RWPE1 (cell line): ENCODE data around the gene RGS16.

Experiments
- CTCF ChIA-PET: fragments of 350-600 bp; sonication (Branson Sonifier 250); formaldehyde crosslinking; extraction: SDS; loops from one replicate; lab custom pipeline; 2021; lab: Yijun Ruan, JAX
- POLR2A ChIA-PET: fragments of 400-600 bp; formaldehyde crosslinking; extraction: SDS; loops from one replicate; lab custom pipeline; 2020; ENCODE audit warnings: antibody characterized with exemption; ENCODE audit not compliant: low non-redundant PET; lab: Yijun Ruan, JAX
- DNase-seq: peaks from one replicate; pipeline ENCODE4 v3.0.0; 2012; ENCODE audit warnings: low spot score
- H3K27ac ChIP-seq: fragments of 450-650 bp; 2 replicates; pipeline ENCODE4 v1.5.1; 2017
- CTCF ChIP-seq: fragments of 450-650 bp; conservative IDR thresholded peaks from 2 replicates; pipeline ENCODE4 v1.5.1; 2017; ENCODE audit warnings: low read depth, mild to moderate bottlenecking

RGS16 gene

DNA sequence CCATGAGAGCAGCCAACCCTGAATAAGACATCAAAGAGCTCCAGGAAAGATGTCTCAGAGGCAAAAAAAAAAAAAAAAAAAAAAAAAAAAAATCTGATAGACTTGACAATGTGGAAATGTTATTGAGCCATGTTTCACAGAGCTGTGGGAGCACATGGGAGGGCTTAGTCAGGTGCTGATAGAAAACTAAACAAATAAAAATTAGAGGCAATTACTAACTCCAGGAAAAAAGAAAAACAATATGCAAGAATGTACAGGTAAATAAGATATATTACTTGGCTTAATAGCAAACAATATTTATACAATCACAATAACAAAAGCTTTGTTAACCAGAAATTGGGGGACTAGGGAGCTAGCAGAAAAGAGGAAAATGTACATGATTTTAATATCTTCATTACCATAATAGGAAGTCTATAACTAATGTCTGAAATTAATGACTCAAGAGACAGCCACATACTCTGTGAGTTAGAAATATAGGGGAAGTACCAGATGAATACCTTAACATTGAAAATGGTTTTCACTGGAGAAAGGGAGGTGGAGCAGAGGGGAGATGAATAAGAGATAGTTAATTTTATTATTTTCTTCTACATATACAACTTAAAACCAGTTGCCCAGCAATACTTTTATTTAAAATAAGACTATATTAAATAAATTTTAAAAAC is 16.9 kb upstream of the RGS16 start:
- no peak for DNase-seq
- no peak overlapping the region for H3K27ac ChIP-seq
- ChIA-PET POLR2A (no interaction called here), CTCF (interaction anchor here (0.6 kb wide), 1 partner anchor 169 kb away, joined by 4 read pairs; no protein-coding TSS in a partner anchor)
- TF ChIP-seq CTCF: no peak

DNA sequence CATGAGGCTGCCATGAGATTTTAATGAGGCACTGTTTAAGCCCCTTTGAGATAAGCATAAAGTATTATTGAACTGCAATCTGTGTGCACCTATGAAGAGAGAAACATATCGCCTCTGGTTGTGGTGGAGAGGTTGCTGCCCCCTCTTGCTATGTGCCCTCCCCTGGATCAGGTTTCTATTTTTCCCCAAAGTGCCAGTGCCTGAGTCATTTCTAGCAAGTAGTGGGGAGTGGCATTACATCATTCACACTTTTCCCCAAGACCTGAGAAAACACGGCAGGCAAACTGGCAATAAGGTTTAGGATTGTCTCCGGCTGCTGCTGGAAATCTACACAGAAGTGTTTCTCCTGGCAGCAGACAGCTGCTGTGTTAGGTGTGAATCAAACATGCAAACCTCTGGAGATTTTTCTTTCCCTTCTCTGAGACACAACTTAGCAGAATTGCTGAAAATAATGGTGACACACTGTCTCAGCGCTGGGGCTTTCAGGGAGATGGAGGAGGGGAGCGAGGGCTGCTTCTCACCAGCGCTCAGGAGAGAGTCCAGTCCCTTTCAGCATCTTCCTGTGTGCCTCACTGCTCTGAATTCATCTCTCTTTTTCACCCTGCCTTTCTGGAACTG is 13.7 kb upstream of the RGS16 start:
- TF ChIP-seq CTCF: no peak
- POLR2A ChIA-PET: no interaction called here
- H3K27ac ChIP-seq: no peak overlapping the region
- DNase-seq: no peak
- CTCF ChIA-PET: interaction anchor here (0.6 kb wide), 1 partner anchor 349 kb away, joined by 3 read pairs; no protein-coding TSS in a partner anchor

DNA sequence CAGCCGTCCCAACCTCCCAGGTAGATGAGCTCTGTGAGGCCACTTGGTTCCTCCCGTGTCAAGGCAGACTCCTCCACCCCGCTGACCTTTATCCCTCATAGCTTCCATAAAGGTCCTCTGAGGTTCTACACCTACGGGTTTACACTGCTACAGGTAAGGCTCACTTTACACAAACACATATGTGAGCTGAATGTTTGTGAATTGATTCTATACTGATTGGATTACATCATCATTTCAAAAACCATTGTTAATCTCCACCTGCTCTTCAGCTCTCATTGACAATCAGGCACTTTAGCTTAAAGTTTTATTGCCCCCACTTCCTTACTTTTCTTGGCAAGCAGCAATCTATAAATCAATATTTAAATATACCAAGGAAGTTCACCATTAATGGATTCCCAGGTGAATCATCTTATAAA is 12.8 kb upstream of the RGS16 start:
- no peak for DNase-seq
- POLR2A ChIA-PET: no interaction called here
- H3K27ac ChIP-seq: no peak overlapping the region
- no peak for TF ChIP-seq CTCF
- CTCF ChIA-PET: interaction anchor here (0.6 to 1.1 kb wide), 3 partner anchors 13 to 168 kb away, joined by 4 to 6 read pairs (median 5); partner anchors contain the start of gene RGS16

- DNase-seq: no peak
- ChIA-PET POLR2A (no interaction called here), CTCF (interaction anchor here (0.6 to 1.1 kb wide), 4 partner anchors 12 to 168 kb away, joined by 4 to 6 read pairs (median 4); partner anchors contain the start of gene RGS16)
- TF ChIP-seq CTCF: no peak
- peak overlapping the region; percentile 55; the same call in 1 of the 2 replicates for H3K27ac ChIP-seq
Observed at GRCh38 chr1:182616130-182617013, 12.2 kb upstream of the RGS16 start.

DNA sequence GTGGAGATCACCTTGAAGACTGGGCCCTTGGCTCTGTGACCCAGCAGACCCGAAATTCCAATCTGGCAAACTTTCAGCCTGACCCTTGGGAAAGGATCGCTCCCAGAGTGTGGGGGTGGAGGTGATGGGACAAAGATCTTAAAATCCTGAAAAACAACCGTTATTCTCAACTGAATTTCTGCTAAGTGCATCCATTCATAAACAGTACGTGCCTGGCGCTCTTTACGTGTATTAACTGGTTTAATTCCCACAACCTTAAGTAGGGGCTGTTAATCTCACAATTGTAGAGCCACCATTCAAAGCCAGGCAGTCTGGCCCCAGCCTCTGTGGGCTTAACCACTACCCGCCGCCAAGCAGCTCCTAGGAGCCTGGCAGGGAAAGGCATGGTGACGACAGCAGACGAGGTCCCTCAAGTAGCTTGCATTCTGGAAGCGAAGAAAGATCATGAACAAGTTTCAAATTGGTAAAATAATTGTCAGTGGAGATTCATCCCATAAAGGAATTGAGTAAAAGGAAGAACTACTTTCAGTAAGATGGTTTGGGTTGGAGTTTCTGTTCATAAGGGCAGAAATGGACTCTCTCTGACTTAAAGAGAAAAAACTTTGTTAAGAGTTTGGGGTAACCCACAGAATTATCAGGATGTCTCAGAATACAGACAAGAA is 11.4 kb upstream of the RGS16 start:
- DNase-seq: no peak
- ChIA-PET CTCF (interaction anchor here (0.6 to 1.1 kb wide), 2 partner anchors 16 to 169 kb away, joined by 4 read pairs; no protein-coding TSS in a partner anchor), POLR2A (no interaction called here)
- no peak for TF ChIP-seq CTCF
- peak overlapping the region; percentile 55 for H3K27ac ChIP-seq
